HG03565 (cell line): ENCODE data around the gene TAOK2.
"Not testable (repeated sequence)": the region's sequence is repeated elsewhere in the genome, so short reads cannot be mapped to it uniquely, and the experiment has no call there.

Experiments
- ATAC-seq: cut with Tn5 transposase; IDR thresholded peaks from one replicate; pipeline ENCODE4 v1.9.1; 2021; ENCODE audit warnings: mild to moderate bottlenecking, moderate library complexity; ENCODE audit not compliant: unreplicated experiment

The TAOK2 gene

GRCh38 chr16:29973384-29974246 is at the start of gene TAOK2:
Gene TAOK2 (plus strand): TSS chr16:29973868. CDS start chr16:29977773, 3,905 bp downstream.
- peak; percentile 92 for ATAC-seq

GRCh38 chr16:29925105-29925756 is 48.4 kb upstream of the TAOK2 start:
- no peak for ATAC-seq

- ATAC-seq = peak; percentile 81
Observed at GRCh38 chr16:29925781-29926710, 47.6 kb upstream of the TAOK2 start, which contains the start of gene KCTD13. Gene KCTD13 (minus strand): TSS chr16:29926226. CDS start chr16:29926033, 193 bp downstream.

GRCh38 chr16:29926711-29927052 is 47.0 kb upstream of the TAOK2 start:
- ATAC-seq = no peak

- ATAC-seq = no peak
Observed at GRCh38 chr16:29927070-29927905, 46.4 kb upstream of the TAOK2 start.

- not testable (repeated sequence) for ATAC-seq
Observed at GRCh38 chr16:29931750-29932149, 41.9 kb upstream of the TAOK2 start.

GRCh38 chr16:29940656-29941055 is 33.0 kb upstream of the TAOK2 start:
- no peak for ATAC-seq

- no peak for ATAC-seq
Observed at GRCh38 chr16:29943846-29944799, 29.5 kb upstream of the TAOK2 start.

- ATAC-seq = no peak
Observed at GRCh38 chr16:29947897-29948296, 25.8 kb upstream of the TAOK2 start.

- no peak for ATAC-seq
Observed at GRCh38 chr16:29950806-29951461, 22.7 kb upstream of the TAOK2 start.

GRCh38 chr16:29951625-29952365 is 21.9 kb upstream of the TAOK2 start:
- ATAC-seq = no peak

- no peak for ATAC-seq
Observed at GRCh38 chr16:29958756-29959155, 14.9 kb upstream of the TAOK2 start.

- ATAC-seq = no peak
Observed at GRCh38 chr16:29959293-29959692, 14.4 kb upstream of the TAOK2 start.

GRCh38 chr16:29959821-29960220 is 13.8 kb upstream of the TAOK2 start:
- not testable (repeated sequence) for ATAC-seq

- no peak for ATAC-seq
Observed at GRCh38 chr16:29961127-29961478, 12.6 kb upstream of the TAOK2 start.

- peak; percentile 78 for ATAC-seq
Observed at GRCh38 chr16:29961479-29962343, 12.0 kb upstream of the TAOK2 start, which contains the start of gene TMEM219. Gene TMEM219 (plus strand): TSS chr16:29962079. CDS start chr16:29963144, 1,065 bp downstream.
